ENCODE data around the gene ZNF638. TPM values are rescaled to one million over a fixed set of nuclear protein-coding genes. Genes with fewer than 3 reads are reported as not detected.

The ZNF638 gene
- total and polyA plus RNA-seq, 4 donors = 24.8 to 151 (median 56.1) TPM

DNA sequence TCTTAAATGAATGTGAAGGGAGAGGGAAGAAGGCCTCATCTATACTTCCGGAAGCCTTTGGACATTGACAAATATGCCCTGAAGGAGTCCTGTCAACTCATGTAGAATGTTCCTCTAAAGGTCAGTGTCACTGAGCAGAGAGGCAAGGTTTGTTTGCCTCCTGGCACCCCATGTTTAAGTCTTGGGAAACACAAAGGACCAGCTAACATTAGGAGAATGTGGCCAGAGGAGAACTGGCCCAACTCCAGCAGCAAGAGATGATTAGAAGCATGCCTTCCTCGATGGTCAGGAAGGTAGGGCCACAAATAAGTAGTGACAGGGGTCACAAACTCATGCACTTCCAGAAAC is 127.5 kb downstream of the ZNF638 start:
- Histone ChIP-seq H3K9me3 (ENCODE audit: control insufficient read depth in 4 of 4, low read length in 3 of 4) (no peaks in the 10 kb centered on the region), H3K4me3 (ENCODE audit: low read depth in 1 of 3, low read length in 3 of 3) (no peak overlapping the region), H3K4me1 (ENCODE audit: control insufficient read depth in 4 of 4, insufficient read depth in 4 of 4, low read length in 3 of 4) (peaks cover 17 to 72% (median 59%) of the 10 kb centered on the region in 4 donors), H3K36me3 (ENCODE audit: control insufficient read depth in 4 of 4, insufficient read depth in 3 of 4, low read depth in 1 of 4, low read length in 3 of 4) (no peaks in the 10 kb centered on the region), H3K27ac (ENCODE audit: low read depth in 1 of 2, low read length in 2 of 2) (peak overlapping the region; percentile 8 to 42), H3K9ac (ENCODE audit: low read depth in 1 of 2, low read length in 2 of 2) (no peak overlapping the region), H3K27me3 (ENCODE audit: control insufficient read depth in 4 of 4, insufficient read depth in 4 of 4, low read length in 3 of 4) (no peaks in the 10 kb centered on the region)
- WGBS = 56% methylated on average over 2 of the region's 2 CpGs
- peak in 1 of 2 donors; percentile 53 for TF ChIP-seq RXRA (IDR thresholded peaks at IDR 0.05)
- no peak for TF ChIP-seq YY1 (IDR thresholded peaks at IDR 0.05)
- DNase-seq (ENCODE audit: low spot score) = peak; percentile 17

GRCh38 chr2:71460056-71460455 is 128.5 kb downstream of the ZNF638 start:
- Histone ChIP-seq H3K27me3 (ENCODE audit: control insufficient read depth in 4 of 4, insufficient read depth in 4 of 4, low read length in 3 of 4) (no peaks in the 10 kb centered on the region), H3K36me3 (ENCODE audit: control insufficient read depth in 4 of 4, insufficient read depth in 3 of 4, low read depth in 1 of 4, low read length in 3 of 4) (no peaks in the 10 kb centered on the region), H3K9me3 (ENCODE audit: control insufficient read depth in 4 of 4, low read length in 3 of 4) (no peaks in the 10 kb centered on the region), H3K9ac (ENCODE audit: low read depth in 1 of 2, low read length in 2 of 2) (no peak overlapping the region), H3K4me1 (ENCODE audit: control insufficient read depth in 4 of 4, insufficient read depth in 4 of 4, low read length in 3 of 4) (peaks cover 11 to 66% (median 50%) of the 10 kb centered on the region in 4 donors), H3K4me3 (ENCODE audit: low read depth in 1 of 3, low read length in 3 of 3) (no peak overlapping the region), H3K27ac (ENCODE audit: low read depth in 1 of 2, low read length in 2 of 2) (no peak overlapping the region)
- no peak for TF ChIP-seq NR2F2 (IDR thresholded peaks at IDR 0.05)
- TF ChIP-seq ATF3 (IDR thresholded peaks at IDR 0.05) = no peak
- TF ChIP-seq GABPA (IDR thresholded peaks at IDR 0.05 in 1 of 2, conservative IDR thresholded peaks at IDR 0.05 in 1 of 2) = no peak
- TF ChIP-seq, protein P1, sequence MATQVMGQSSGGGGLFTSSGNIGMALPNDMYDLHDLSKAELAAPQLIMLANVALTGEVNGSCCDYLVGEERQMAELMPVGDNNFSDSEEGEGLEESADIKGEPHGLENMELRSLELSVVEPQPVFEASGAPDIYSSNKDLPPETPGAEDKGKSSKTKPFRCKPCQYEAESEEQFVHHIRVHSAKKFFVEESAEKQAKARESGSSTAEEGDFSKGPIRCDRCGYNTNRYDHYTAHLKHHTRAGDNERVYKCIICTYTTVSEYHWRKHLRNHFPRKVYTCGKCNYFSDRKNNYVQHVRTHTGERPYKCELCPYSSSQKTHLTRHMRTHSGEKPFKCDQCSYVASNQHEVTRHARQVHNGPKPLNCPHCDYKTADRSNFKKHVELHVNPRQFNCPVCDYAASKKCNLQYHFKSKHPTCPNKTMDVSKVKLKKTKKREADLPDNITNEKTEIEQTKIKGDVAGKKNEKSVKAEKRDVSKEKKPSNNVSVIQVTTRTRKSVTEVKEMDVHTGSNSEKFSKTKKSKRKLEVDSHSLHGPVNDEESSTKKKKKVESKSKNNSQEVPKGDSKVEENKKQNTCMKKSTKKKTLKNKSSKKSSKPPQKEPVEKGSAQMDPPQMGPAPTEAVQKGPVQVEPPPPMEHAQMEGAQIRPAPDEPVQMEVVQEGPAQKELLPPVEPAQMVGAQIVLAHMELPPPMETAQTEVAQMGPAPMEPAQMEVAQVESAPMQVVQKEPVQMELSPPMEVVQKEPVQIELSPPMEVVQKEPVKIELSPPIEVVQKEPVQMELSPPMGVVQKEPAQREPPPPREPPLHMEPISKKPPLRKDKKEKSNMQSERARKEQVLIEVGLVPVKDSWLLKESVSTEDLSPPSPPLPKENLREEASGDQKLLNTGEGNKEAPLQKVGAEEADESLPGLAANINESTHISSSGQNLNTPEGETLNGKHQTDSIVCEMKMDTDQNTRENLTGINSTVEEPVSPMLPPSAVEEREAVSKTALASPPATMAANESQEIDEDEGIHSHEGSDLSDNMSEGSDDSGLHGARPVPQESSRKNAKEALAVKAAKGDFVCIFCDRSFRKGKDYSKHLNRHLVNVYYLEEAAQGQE (IDR thresholded peaks at IDR 0.05) = no peak
- no peak for TF ChIP-seq RAD21 (IDR thresholded peaks at IDR 0.05)
- peak; percentile 10 for DNase-seq (ENCODE audit: low spot score)
- WGBS = 92% methylated on average over 6 of the region's 6 CpGs

DNA sequence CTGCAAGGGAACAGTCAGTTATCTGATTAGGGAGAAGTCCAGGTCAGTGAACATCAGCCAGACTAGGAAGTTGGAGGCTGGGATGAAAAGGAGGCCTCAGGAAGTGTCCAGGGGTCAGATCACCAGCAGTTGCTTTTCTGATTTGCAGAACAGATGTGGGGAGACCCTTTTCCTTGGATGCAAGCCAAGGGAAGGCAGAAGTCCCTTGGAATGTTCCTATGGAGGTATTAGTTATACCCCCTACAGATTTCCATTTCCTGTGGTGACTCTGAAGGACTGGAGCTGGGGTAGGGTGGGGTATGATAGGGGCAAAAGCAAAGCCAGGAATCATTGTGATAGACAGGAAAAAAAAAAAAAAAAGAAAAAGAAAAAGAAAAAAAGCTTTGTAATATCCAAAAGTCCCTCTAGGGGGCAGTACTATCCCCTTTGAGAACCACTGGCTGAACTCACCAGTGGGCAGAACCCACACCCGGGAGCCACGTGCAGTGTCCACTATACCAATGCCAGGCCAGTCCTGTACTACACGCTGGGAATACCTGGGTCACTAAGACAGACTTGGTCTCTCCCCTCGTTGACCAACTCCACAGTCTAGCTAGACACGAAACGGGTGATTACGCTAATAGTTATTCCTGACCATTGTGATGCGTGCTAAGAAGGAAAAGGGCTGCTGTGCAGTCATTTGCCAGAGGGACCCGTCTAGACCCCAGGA is 129.2 kb downstream of the ZNF638 start:
- no peak overlapping the region for H3K9ac ChIP-seq (ENCODE audit: low read depth in 1 of 2, low read length in 2 of 2)
- WGBS = 53% methylated on average over 9 of the region's 9 CpGs
- H3K4me3 ChIP-seq (ENCODE audit: low read depth in 1 of 3, low read length in 3 of 3) = no peak overlapping the region
- no peaks in the 10 kb centered on the region for H3K9me3 ChIP-seq (ENCODE audit: control insufficient read depth in 4 of 4, low read length in 3 of 4)
- TF ChIP-seq FOXA2 (IDR thresholded peaks at IDR 0.05) = no peak
- TF ChIP-seq YY1 (IDR thresholded peaks at IDR 0.05) = no peak
- TF ChIP-seq, protein P1 (IDR thresholded peaks at IDR 0.05) = peak; percentile 39
- TF ChIP-seq RAD21 (IDR thresholded peaks at IDR 0.05) = peak; percentile 70 to 73
- TF ChIP-seq, protein P2, sequence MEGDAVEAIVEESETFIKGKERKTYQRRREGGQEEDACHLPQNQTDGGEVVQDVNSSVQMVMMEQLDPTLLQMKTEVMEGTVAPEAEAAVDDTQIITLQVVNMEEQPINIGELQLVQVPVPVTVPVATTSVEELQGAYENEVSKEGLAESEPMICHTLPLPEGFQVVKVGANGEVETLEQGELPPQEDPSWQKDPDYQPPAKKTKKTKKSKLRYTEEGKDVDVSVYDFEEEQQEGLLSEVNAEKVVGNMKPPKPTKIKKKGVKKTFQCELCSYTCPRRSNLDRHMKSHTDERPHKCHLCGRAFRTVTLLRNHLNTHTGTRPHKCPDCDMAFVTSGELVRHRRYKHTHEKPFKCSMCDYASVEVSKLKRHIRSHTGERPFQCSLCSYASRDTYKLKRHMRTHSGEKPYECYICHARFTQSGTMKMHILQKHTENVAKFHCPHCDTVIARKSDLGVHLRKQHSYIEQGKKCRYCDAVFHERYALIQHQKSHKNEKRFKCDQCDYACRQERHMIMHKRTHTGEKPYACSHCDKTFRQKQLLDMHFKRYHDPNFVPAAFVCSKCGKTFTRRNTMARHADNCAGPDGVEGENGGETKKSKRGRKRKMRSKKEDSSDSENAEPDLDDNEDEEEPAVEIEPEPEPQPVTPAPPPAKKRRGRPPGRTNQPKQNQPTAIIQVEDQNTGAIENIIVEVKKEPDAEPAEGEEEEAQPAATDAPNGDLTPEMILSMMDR (IDR thresholded peaks at IDR 0.05; ENCODE audit: low read depth, low read length, missing input control) = peak; percentile 53
- H3K27me3 ChIP-seq (ENCODE audit: control insufficient read depth in 4 of 4, insufficient read depth in 4 of 4, low read length in 3 of 4) = no peaks in the 10 kb centered on the region
- H3K4me1 ChIP-seq (ENCODE audit: control insufficient read depth in 4 of 4, insufficient read depth in 4 of 4, low read length in 3 of 4) = peaks cover 5 to 60% (median 44%) of the 10 kb centered on the region in 4 donors
- H3K27ac ChIP-seq (ENCODE audit: low read depth in 1 of 2, low read length in 2 of 2) = peak overlapping the region in 1 of 2 donors; percentile 27
- no peaks in the 10 kb centered on the region for H3K36me3 ChIP-seq (ENCODE audit: control insufficient read depth in 4 of 4, insufficient read depth in 3 of 4, low read depth in 1 of 4, low read length in 3 of 4)
- peak; percentile 21 for DNase-seq (ENCODE audit: low spot score)
